Measurements from ENCODE around the gene RPN1. TPM values are rescaled to one million over a fixed set of nuclear protein-coding genes. Genes with fewer than 3 reads are reported as not detected.
"Not testable (repeated sequence)": the region's sequence is repeated elsewhere in the genome, so short reads cannot be mapped to it uniquely, and the experiment has no call there.

Gene RPN1
- total and polyA plus RNA-seq, 2 of the 8 experiments (the other 6 are each of a cell fraction or from before 2014, with no cell fraction given) = 165 to 211 TPM

DNA sequence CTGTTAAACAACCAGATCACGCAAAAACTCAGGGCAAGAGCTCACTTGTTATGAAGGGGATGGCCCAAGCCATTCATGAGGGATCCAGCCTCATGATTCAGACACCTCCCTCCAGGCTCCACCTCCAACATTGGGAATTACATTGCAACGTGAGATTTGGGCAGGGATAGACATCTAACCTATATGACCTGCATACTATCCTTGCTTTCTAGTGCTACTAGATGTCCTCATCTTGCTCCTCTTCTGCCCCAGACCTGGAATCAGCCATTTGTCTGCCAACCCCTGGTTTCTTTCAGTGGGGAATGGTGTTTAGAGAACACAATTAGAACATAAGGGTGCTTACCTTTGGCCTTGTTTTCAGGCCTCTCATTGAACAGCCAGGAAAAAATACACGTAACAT lies 63.2 kb downstream of the RPN1 start (continued):
- TF ChIP-seq RNF2 (IDR thresholded peaks at IDR 0.05; ENCODE audit: borderline replicate concordance, low read depth, low read length, missing control alignments, poor library complexity, severe bottlenecking) (no peak), POU5F1 (IDR thresholded peaks at IDR 0.05; ENCODE audit: low read depth, low read length) (no peak), FOSL1 (IDR thresholded peaks at IDR 0.05; ENCODE audit: insufficient read depth, low read depth, low read length) (no peak), ZNF274 (IDR thresholded peaks at IDR 0.05; ENCODE audit: borderline replicate concordance, extremely low read depth, low read length) (no peak), POLR2A (IDR thresholded peaks at IDR 0.05; ENCODE audit: control extremely low read depth in 1 of 2, low read depth in 2 of 2, low read length in 2 of 2) (no peak), KDM5A (IDR thresholded peaks at IDR 0.05; ENCODE audit: low read length) (no peak)
- TF ChIP-seq, protein P1, sequence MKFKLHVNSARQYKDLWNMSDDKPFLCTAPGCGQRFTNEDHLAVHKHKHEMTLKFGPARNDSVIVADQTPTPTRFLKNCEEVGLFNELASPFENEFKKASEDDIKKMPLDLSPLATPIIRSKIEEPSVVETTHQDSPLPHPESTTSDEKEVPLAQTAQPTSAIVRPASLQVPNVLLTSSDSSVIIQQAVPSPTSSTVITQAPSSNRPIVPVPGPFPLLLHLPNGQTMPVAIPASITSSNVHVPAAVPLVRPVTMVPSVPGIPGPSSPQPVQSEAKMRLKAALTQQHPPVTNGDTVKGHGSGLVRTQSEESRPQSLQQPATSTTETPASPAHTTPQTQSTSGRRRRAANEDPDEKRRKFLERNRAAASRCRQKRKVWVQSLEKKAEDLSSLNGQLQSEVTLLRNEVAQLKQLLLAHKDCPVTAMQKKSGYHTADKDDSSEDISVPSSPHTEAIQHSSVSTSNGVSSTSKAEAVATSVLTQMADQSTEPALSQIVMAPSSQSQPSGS (IDR thresholded peaks at IDR 0.05; ENCODE audit: low read length) = no peak

DNA sequence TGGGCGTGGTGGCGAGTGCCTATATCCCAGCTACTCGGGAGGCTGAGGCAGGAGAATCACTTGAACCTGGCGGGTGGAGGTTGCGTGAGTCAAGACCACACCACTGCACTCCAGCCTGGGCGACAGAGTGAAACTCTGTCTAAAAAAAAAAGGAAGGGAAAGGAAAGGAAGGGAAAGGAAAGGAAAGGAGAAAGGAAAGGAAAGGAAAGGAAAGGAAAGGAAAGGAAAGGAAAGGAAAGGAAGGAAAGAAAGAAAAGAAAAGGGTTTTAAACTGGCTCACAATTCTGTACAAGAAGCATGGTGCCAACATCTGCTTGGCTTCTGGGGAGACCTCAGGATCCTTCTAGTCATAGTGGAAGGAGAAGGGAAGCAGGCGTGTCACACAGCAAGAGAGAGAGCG lies 63.7 kb downstream of the RPN1 start:
- H4K91ac ChIP-seq (replicated peaks; ENCODE audit: insufficient read length, low read length); H2AK5ac ChIP-seq (ENCODE audit: low read depth, low read length); H2BK120ac ChIP-seq (replicated peaks; ENCODE audit: low read depth, low read length); H3K9ac ChIP-seq (replicated peaks in 1 of 4; ENCODE audit: extremely low read depth in 1 of 4, low read depth in 3 of 4, low read length in 3 of 4); FAIRE-seq; DNase-seq (ENCODE audit: low read depth in 1 of 2, low spot score in 2 of 2); H3K79me2 ChIP-seq (ENCODE audit: control insufficient read depth in 1 of 2, insufficient read depth in 2 of 2, low read length in 2 of 2); H3K18ac ChIP-seq (ENCODE audit: extremely low read depth, low read length); H3K27ac ChIP-seq (ENCODE audit: low read depth, low read length); H4K8ac ChIP-seq (ENCODE audit: extremely low read depth, insufficient read depth, low read length); H3K14ac ChIP-seq (ENCODE audit: insufficient read length); H3K4me3 ChIP-seq (ENCODE audit: extremely low read depth in 1 of 4, insufficient read depth in 2 of 4, low read depth in 3 of 4, low read length in 4 of 4); H2BK15ac ChIP-seq (ENCODE audit: low read length); H3K23ac ChIP-seq (ENCODE audit: insufficient read length); H3K36me3 ChIP-seq (ENCODE audit: control insufficient read depth in 2 of 4, insufficient read depth in 4 of 4, low read length in 3 of 4); H2AFZ ChIP-seq (ENCODE audit: low read length); POLR2A ChIA-PET (ENCODE audit: partially characterized antibody); H4K20me1 ChIP-seq (replicated peaks in 1 of 2; ENCODE audit: control insufficient read depth in 1 of 2, insufficient read depth in 2 of 2, low read length in 2 of 2); H3K27me3 ChIP-seq (replicated peaks in 1 of 4; ENCODE audit: control insufficient read depth in 3 of 4, extremely low read depth in 1 of 4, insufficient read depth in 3 of 4, low read length in 3 of 4); H3K79me1 ChIP-seq (ENCODE audit: low read depth, low read length); H3K56ac ChIP-seq (replicated peaks; ENCODE audit: insufficient read length, low read depth, low read length); H2BK5ac ChIP-seq (ENCODE audit: low read depth, low read length); H3K23me2 ChIP-seq (ENCODE audit: low read depth, low read length); H3K9me3 ChIP-seq (ENCODE audit: insufficient read depth in 2 of 2, low read depth in 1 of 2, low read length in 1 of 2); H3K4ac ChIP-seq (replicated peaks; ENCODE audit: insufficient read length, low read depth, low read length); H3K4me1 ChIP-seq (replicated peaks in 1 of 4; ENCODE audit: control insufficient read depth in 3 of 4, insufficient read depth in 4 of 4, low read length in 3 of 4); H2BK20ac ChIP-seq (ENCODE audit: low read length); H3K4me2 ChIP-seq (ENCODE audit: insufficient read depth in 1 of 2, low read depth in 2 of 2, low read length in 2 of 2); H4K5ac ChIP-seq (ENCODE audit: insufficient read length, low read depth, low read length): not testable (repeated sequence)
- peak overlapping the region; percentile 23; the same call in 1 of the 2 replicates for H2BK12ac ChIP-seq (ENCODE audit: low read depth, low read length)
- WGBS, 2 experiments (ENCODE audit: extremely low coverage in 1 of 2, insufficient coverage in 1 of 2, insufficient read length in 1 of 2, insufficient replicate concordance in 2 of 2, low coverage in 1 of 2, low lambda C conversion rate in 2 of 2, missing lambda C conversion rate in 1 of 2) = 92% methylated on average over 4 of the region's 8 CpGs; no CpG with 5 or more reads in 1 of the 2 experiments
- CTCF ChIA-PET (ENCODE audit: partially characterized antibody) = interaction anchor here (0.9 to 14.8 kb wide), 2 partner anchors 18 to 77 kb away, joined by 3 to 160 read pairs; no protein-coding TSS in a partner anchor
